Hippocampal formation (tissue), 2 donors: ENCODE results near the gene UBE2O.

Experiments
- DNase-seq, 2 donors: peaks; one replicate each; lab custom pipeline; 2025; lab: John Stamatoyannopoulos, UW

Gene UBE2O

GRCh38 chr17:76467366-76467765, 14.4 kb upstream of the UBE2O start, which contains the start of gene AANAT:
TSS of gene AANAT (plus strand) at chr17:76467603. CDS start at chr17:76468747, 1,144 bp downstream.
- no peak for DNase-seq

GRCh38 chr17:76466775-76467130, 13.8 kb upstream of the UBE2O start:
- DNase-seq: no peak

- DNase-seq: no peak
Observed at GRCh38 chr17:76462556-76463290, 9.8 kb upstream of the UBE2O start.

GRCh38 chr17:76461765-76462555, 9.0 kb upstream of the UBE2O start:
- no peak for DNase-seq

- no peak for DNase-seq
Observed at GRCh38 chr17:76459674-76460073, 6.7 kb upstream of the UBE2O start.

- no peak for DNase-seq
Observed at GRCh38 chr17:76458580-76459490, 5.9 kb upstream of the UBE2O start.

GRCh38 chr17:76453431-76453743, 435 bp upstream of the UBE2O start:
- no peak for DNase-seq

GRCh38 chr17:76452127-76452659, 759 bp downstream of the UBE2O start:
- no peak for DNase-seq

- no peak for DNase-seq
Observed at GRCh38 chr17:76451506-76451905, 1.4 kb downstream of the UBE2O start.

GRCh38 chr17:76449126-76449525, 3.8 kb downstream of the UBE2O start:
- no peak for DNase-seq

GRCh38 chr17:76447931-76448652, 4.9 kb downstream of the UBE2O start:
- DNase-seq: no peak

GRCh38 chr17:76446449-76447231, 6.3 kb downstream of the UBE2O start:
- DNase-seq: no peak

- DNase-seq: no peak
Observed at GRCh38 chr17:76445697-76446448, 7.1 kb downstream of the UBE2O start.

GRCh38 chr17:76444518-76445311, 8.2 kb downstream of the UBE2O start:
- DNase-seq: no peak

- DNase-seq: no peak
Observed at GRCh38 chr17:76442341-76443338, 10.3 kb downstream of the UBE2O start.

- DNase-seq: no peak
Observed at GRCh38 chr17:76441686-76442340, 11.1 kb downstream of the UBE2O start.

- DNase-seq: no peak
Observed at GRCh38 chr17:76440751-76441362, 12.1 kb downstream of the UBE2O start.
